T1000 (cell line): ENCODE measurements around the gene CEP164.
A peak's percentile ranks its signal among the peaks of the same experiment; 100 is the strongest.

Experiments used
- DNase-seq: peaks from one replicate; lab custom pipeline; 2025; ENCODE audit warnings: mixed read lengths; lab: John Stamatoyannopoulos, UW

The CEP164 gene

DNA sequence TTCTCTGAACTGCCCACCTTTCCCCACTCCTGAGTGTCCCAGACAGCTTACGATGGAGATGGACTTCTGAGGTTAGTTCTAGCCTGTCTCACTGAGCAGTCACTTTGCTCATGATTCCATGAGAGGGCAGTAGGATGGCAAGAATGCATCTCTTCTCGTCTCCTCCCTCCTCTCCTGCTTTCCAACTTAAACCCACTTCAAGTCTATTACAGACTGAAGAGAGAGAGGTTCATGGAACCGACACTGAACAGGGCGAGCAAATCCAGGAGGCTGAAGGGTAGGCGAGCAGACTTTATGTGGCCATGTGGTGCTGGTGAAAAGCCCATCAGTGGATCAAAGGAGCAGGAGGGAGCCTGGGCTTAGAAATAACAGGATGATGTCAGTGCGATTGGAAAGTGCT lies 38.6 kb downstream of the CEP164 start:
- DNase-seq: no peak

GRCh38 chr11:117366875-117367274 lies 39.2 kb downstream of the CEP164 start:
- DNase-seq: no peak

DNA sequence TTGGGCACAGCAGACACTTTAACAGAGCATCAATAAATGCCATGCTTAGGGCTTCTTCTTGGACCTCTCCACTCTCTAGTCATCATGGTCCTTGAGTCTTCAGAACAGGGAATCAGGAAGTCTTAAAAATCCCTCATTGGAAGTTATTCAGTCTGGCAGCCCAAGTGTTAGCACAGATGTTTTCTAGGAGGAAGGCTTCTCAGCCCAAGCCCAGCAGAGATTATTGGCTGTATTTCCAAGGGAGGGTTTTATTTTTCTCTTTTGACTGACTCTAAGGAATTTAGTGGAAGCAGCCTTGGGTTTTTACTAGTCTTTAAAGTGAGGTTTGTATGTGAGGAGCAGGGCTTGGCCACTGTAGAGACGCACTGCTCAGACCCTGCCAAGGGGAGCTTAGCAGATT lies 41.9 kb downstream of the CEP164 start:
- no peak for DNase-seq

- DNase-seq: no peak
These were observed 43.8 kb downstream of the CEP164 start for GRCh38 chr11:117371453-117371852.

GRCh38 chr11:117374316-117375055 lies 46.8 kb downstream of the CEP164 start:
- DNase-seq: no peak

DNA sequence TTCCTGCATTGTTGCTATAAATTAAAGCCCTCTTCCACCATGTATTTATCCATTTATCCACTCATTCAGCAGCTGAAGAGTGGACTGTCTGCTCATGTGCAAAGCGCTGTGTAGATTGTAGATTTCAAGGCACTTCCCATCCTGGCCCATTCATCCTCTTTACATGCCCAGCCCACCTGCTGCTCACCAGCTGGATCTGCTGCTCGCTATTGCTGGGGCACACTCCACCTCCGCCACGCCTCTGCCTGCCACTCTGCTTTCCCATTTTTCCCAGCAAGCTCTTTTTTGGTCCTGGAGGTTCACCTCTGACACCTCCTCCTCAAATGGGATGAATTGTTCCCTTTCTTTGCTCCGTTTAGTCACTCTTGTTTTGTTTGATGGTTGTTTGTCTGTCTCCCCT lies 48.3 kb downstream of the CEP164 start:
- no peak for DNase-seq

GRCh38 chr11:117376517-117376916 lies 48.9 kb downstream of the CEP164 start:
- no peak for DNase-seq

DNA sequence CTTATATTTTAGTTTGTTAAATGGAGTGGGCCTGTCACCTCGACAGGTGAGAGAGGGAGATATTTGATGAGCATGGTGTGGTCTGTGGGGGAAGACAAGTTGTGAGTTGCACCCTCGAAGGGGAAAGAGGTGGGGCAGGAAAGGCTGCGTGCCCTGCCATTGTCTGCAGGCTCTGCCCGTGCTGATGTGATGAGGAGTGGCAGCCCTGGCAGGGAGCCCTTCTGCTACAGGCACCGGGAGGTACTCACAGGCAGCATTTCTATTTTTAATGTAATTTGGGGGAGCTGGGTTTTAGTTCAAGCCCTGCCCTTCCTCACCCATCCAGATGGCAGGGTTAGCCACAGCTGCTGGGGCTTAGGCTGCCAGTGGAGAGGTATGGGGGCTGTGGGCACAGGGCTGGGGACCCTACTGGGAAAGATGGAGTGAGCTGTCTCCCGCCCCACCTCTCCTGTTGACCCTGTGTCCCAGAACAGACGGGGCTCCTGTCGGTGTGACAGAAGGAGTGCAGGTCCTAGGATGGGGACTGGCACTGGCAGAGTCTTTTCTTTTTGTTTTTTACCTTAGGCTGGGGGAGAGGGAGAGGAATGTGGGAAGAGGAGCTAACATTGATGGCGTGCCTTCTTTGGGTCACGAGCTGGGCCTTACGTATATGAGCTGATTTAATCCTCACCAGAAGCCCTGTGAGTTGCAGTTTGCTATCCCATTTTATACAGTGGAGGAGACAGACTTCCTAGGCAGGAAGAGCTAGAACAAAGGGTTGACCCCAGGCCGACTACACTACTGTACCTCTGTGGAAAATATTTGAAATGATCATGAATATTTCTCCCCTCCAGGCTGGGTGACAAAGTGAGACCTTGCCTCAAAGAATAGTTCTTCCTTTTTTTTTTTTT lies 51.6 kb downstream of the CEP164 start:
- DNase-seq: no peak

- no peak for DNase-seq
These were observed 53.0 kb downstream of the CEP164 start for GRCh38 chr11:117380676-117381075.

- no peak for DNase-seq
These were observed 54.1 kb downstream of the CEP164 start for GRCh38 chr11:117381481-117382387.

GRCh38 chr11:117382746-117383145 lies 55.1 kb downstream of the CEP164 start:
- DNase-seq: no peak

- peak; percentile 7 for DNase-seq
These were observed 56.4 kb downstream of the CEP164 start for GRCh38 chr11:117384045-117384444.

DNA sequence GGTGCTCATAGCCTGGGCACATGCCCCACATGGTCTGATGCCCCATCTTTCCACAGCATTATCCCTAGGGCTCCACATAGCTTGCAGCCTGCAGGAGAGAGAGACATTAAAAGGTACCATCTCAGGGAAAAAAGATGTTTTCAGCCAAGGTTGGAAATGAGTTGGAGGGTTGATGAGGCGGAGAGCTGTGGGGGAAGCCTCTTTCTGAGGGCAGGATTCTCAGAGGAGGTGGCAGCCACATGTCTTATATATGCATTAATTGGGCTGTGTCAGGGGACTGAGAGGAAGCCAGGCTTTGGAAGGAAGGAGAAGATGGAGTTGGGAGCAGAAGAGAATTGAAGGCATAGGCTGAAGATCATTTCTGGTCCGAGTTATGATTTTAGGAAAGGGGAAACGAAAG lies 57.8 kb downstream of the CEP164 start:
- DNase-seq: no peak

GRCh38 chr11:117385906-117386305 lies 58.3 kb downstream of the CEP164 start:
- no peak for DNase-seq

GRCh38 chr11:117387992-117388755 lies 60.5 kb downstream of the CEP164 start:
- no peak for DNase-seq

GRCh38 chr11:117390743-117391142 lies 63.1 kb downstream of the CEP164 start:
- DNase-seq: no peak

- DNase-seq: no peak
These were observed 63.5 kb downstream of the CEP164 start for GRCh38 chr11:117391181-117391580.

GRCh38 chr11:117392001-117392690 lies 64.5 kb downstream of the CEP164 start:
- no peak for DNase-seq

GRCh38 chr11:117392979-117393378 lies 65.3 kb downstream of the CEP164 start:
- DNase-seq: no peak

DNA sequence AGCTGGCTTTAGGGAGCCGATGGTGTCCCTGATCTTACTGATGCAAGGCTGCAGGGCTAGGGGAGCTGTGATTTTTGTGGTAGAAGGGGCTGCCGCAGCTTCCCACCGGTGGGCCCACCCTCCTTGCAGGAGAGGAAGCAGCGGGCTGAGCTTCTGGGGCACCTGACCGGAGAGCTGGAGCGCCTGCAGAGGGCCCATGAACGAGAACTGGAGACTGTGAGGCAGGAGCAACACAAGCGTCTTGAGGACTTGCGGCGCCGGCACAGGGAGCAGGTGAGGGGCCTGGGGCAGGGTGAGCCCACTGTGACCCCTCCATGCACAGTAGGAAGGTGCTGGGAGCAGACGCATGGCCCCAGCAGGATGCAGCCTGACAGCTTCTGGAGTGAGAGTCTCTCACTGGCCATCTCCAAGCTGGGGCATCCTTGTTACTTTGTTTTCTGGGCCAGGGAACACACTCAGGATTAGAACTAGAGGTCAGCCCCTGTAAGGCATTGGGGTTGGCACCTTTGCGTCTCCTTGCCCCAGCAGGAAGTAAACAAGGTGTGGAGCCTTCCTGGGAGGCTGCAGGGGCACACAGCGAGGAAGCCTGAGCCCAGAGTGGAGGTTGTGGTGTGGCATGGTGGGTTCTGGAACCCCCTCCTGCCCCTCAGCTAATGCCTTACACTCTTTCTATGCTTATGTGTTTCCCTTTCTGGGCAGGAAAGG lies 66.7 kb downstream of the CEP164 start:
- no peak for DNase-seq
